Lung (tissue), 12 donors: ENCODE measurements around the gene MDFIC. TPM values are rescaled to one million over a fixed set of nuclear protein-coding genes. Genes with fewer than 3 reads are reported as not detected.
A peak's percentile ranks its signal among the peaks of the same experiment; 100 is the strongest.

ENCODE experiments used
- ATAC-seq: fragments of 200-7000 bp; cut with Tn5 transposase; one replicate; pipeline ENCODE4 v1.9.1; 2020; ENCODE audit warnings: moderate number of reproducible peaks; ENCODE audit not compliant: insufficient read depth, low FRiP score
- DNase-seq, 3 donors: peaks; one replicate each; pipeline ENCODE4 v3.0.0-alpha.2; 2013 to 2017
- H3K27ac ChIP-seq, 2 donors: one replicate each; pipeline ENCODE4 v1.5.1; 2013; ENCODE audit warnings: mild to moderate bottlenecking in 2 of 2, moderate library complexity in 2 of 2, control low read depth in 1 of 2, inconsistent platforms in 1 of 2, low read depth in 1 of 2, low read length in 1 of 2
- H3K27me3 ChIP-seq, 3 donors: one replicate each; pipeline ENCODE4 v1.5.1; 2013; ENCODE audit warnings: low read length in 2 of 3; ENCODE audit not compliant: control insufficient read depth in 3 of 3, insufficient read depth in 3 of 3
- H3K36me3 ChIP-seq, 4 donors: one replicate each; pipeline ENCODE4 v1.5.1; 2013; ENCODE audit warnings: low read length in 4 of 4, mild to moderate bottlenecking in 1 of 4, moderate library complexity in 1 of 4; ENCODE audit not compliant: control insufficient read depth in 4 of 4, insufficient read depth in 4 of 4
- H3K4me1 ChIP-seq, 5 donors: one replicate each; pipeline ENCODE4 v1.5.1; 2013; ENCODE audit warnings: low read length in 5 of 5, mild to moderate bottlenecking in 2 of 5, moderate library complexity in 1 of 5; ENCODE audit not compliant: control insufficient read depth in 5 of 5, insufficient read depth in 5 of 5
- H3K4me3 ChIP-seq: one replicate; pipeline ENCODE4 v1.5.1; 2013; ENCODE audit warnings: mild to moderate bottlenecking, control low read depth, moderate library complexity
- H3K9ac ChIP-seq, 2 donors: one replicate each; pipeline ENCODE4 v1.5.1; 2013; ENCODE audit warnings: low read length in 2 of 2, control low read depth in 1 of 2; ENCODE audit not compliant: insufficient read depth in 1 of 2
- H3K9me3 ChIP-seq, 4 donors: one replicate each; pipeline ENCODE4 v1.5.1; 2013; ENCODE audit warnings: low read length in 3 of 4, mild to moderate bottlenecking in 1 of 4, moderate library complexity in 1 of 4; ENCODE audit not compliant: control insufficient read depth in 4 of 4, insufficient read depth in 3 of 4
- WGBS, 2 donors: extraction: QIAGEN DNeasy Blood & Tissue Kit; methylation state at CpG; one replicate each; pipeline ENCODE4 v1.1.7; 2013; 5-methylcytosine and 5-hydroxymethylcytosine counted together
- polyA plus RNA-seq, 2 donors: library from polyadenylated mRNA; stranded (reverse); fragments of 200-250 nt; gene quantifications; one replicate each; pipeline ENCODE4 v1.2.1, GENCODE V29; 2013
- total RNA-seq, 2 donors: library from RNA; depleted of rRNA in 1 of 2; stranded (reverse); fragments of >200 nt in 1 of 2; gene quantifications; one replicate each; pipeline ENCODE4 v1.2.1, GENCODE V29; 2014 to 2021
- TF ChIP-seq, protein P1 (sequence below): IDR thresholded peaks from 2 replicates; pipeline ENCODE4 v1.5.1; 2012; ENCODE audit warnings: mild to moderate bottlenecking; ENCODE audit errors: control extremely low read depth, extremely low read depth
- donor health status: control.
- donor health status: control.
- donor health status: Bipolar disorder and iron deficiency.
- donor health status: healthy.
- donor health status: DM: yes; HTN: yes; CAD: no.

MDFIC gene
- total and polyA plus RNA-seq, 4 donors, result 13.3 to 55.5 (median 25.5) TPM

DNA sequence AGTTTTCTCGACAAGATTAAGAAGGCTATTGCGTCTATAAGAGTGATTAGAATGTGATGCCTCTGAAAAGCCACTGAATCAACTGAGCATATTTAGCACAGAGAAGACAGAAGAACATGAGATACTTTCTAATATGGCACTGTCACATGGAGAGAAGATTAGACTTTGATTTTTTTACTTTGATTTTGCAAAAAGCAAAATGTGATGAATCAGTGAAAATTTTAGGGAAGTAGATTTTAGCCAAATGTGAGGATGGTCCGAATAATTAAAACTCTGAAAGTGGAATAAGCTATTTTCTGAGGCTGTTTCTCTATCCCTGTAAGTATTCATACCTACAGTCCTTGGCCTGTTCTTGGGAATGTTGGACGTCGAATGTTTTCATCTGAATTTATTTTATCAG lies 11.8 kb downstream of the MDFIC start:
- TF ChIP-seq, protein P1, sequence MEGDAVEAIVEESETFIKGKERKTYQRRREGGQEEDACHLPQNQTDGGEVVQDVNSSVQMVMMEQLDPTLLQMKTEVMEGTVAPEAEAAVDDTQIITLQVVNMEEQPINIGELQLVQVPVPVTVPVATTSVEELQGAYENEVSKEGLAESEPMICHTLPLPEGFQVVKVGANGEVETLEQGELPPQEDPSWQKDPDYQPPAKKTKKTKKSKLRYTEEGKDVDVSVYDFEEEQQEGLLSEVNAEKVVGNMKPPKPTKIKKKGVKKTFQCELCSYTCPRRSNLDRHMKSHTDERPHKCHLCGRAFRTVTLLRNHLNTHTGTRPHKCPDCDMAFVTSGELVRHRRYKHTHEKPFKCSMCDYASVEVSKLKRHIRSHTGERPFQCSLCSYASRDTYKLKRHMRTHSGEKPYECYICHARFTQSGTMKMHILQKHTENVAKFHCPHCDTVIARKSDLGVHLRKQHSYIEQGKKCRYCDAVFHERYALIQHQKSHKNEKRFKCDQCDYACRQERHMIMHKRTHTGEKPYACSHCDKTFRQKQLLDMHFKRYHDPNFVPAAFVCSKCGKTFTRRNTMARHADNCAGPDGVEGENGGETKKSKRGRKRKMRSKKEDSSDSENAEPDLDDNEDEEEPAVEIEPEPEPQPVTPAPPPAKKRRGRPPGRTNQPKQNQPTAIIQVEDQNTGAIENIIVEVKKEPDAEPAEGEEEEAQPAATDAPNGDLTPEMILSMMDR, result no peak
- ATAC-seq, result no peak
- no peak overlapping the region for H3K9ac ChIP-seq
- DNase-seq, result no peak
- H3K27ac ChIP-seq, result no peak overlapping the region
- no peak overlapping the region for H3K4me3 ChIP-seq
- peaks cover 2 to 54% (median 10%) of the 10 kb centered on the region in 5 donors for H3K4me1 ChIP-seq
- no peaks in the 10 kb centered on the region for H3K9me3 ChIP-seq
- H3K27me3 ChIP-seq, result no peaks in the 10 kb centered on the region
- 71 to 81% methylated on average over 5 of the region's 5 CpGs for WGBS, 2 donors
- peaks cover 0 to 3% (median 0%) of the 10 kb centered on the region in 4 donors for H3K36me3 ChIP-seq

DNA sequence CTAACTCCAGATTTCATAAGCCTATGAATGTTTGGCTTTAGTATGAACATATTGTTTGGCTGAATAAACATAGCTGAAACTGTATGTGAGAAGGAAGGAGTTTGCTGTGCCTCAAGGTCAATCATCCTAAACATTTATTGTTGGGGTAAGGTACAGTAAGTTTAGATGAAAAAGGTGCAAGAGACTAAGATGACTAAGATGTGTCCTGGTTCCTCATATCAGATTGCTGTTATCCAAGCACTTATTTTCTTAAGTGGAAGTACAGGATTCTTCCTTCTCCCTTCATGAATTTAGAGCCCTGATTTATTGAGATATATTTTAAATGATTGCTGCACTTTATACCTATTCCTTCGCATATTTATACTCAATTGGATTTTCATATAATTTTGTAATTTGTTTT lies 12.2 kb downstream of the MDFIC start:
- WGBS, 2 donors, result 90 to 94% methylated on average over 1 of the region's 1 CpG
- H3K27ac ChIP-seq, result no peak overlapping the region

DNA sequence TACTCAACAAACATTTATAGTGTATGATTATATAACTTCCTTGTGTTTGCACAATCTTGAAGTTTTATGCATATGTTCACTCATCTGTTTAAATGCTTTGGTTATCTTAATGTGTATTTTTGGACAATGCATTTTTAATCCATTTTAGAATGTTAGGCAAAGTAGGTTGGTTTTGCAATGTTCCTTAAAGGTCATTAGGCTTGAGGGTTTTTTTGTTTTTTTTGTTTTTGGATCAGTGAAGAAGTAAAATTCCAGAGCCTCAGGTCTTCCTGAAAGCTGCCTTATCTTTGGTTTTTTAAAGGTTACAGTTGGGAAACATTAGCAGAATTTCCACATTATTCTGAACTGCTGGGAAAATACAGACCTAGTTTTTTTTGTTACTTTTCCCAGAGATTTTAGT lies 12.8 kb downstream of the MDFIC start:
- Histone ChIP-seq H3K4me1 (peaks cover 2 to 52% (median 10%) of the 10 kb centered on the region in 5 donors), H3K9me3 (no peaks in the 10 kb centered on the region), H3K27ac (no peak overlapping the region), H3K27me3 (no peaks in the 10 kb centered on the region), H3K36me3 (peaks cover 0 to 3% (median 0%) of the 10 kb centered on the region in 4 donors), H3K4me3 (no peak overlapping the region), H3K9ac (no peak overlapping the region)
- ATAC-seq (no peak), DNase-seq (peak in 2 of 3 donors; percentile 51 to 58)
- TF ChIP-seq, protein P1, result no peak

More for the DNA sequence above, 12.2 kb downstream of the MDFIC start:
- Histone ChIP-seq H3K4me3 (no peak overlapping the region), H3K27me3 (no peaks in the 10 kb centered on the region), H3K9me3 (no peaks in the 10 kb centered on the region), H3K4me1 (peaks cover 2 to 54% (median 10%) of the 10 kb centered on the region in 5 donors), H3K9ac (no peak overlapping the region), H3K36me3 (peaks cover 0 to 3% (median 0%) of the 10 kb centered on the region in 4 donors)
- ATAC-seq (no peak), DNase-seq (no peak)
- TF ChIP-seq, protein P1, result no peak

DNA sequence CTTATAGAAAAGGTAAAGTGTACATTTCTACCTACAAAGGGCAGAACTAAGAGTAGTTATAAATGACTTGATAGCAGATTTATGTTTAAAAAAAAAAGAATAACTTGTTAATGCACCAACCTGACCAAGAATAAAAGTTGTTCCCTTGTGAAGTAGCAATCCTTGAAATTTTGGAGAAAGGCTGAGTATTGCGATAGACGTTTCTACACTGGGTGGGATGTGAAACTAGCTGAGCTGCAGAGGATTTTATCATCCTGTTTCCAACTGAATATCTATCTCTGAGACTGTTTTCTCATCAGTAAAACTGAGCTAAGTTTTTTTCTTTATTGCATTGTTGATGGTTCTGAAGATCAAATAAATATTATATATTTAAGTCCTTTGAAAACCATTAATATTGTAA lies 14.6 kb downstream of the MDFIC start:
- TF ChIP-seq, protein P1, result no peak
- Histone ChIP-seq H3K9me3 (no peaks in the 10 kb centered on the region), H3K36me3 (peaks cover 0 to 3% (median 0%) of the 10 kb centered on the region in 4 donors), H3K27me3 (no peaks in the 10 kb centered on the region), H3K9ac (no peak overlapping the region), H3K27ac (no peak overlapping the region), H3K4me3 (no peak overlapping the region), H3K4me1 (peaks cover 0 to 42% (median 4%) of the 10 kb centered on the region in 5 donors)
- ATAC-seq (no peak), DNase-seq (no peak)
- WGBS, 2 donors, result 54 to 60% methylated on average over 2 of the region's 2 CpGs
